GM19240 (cell line): ENCODE data around the gene NTRK3.

Source experiments
- DNase-seq: peaks from one replicate; pipeline ENCODE4 v3.0.0; 2011; ENCODE audit warnings: low spot score; ENCODE audit not compliant: insufficient read length

The NTRK3 gene

GRCh38 chr15:88231909-88232644, 24.5 kb downstream of the NTRK3 start:
- no peak for DNase-seq

DNA sequence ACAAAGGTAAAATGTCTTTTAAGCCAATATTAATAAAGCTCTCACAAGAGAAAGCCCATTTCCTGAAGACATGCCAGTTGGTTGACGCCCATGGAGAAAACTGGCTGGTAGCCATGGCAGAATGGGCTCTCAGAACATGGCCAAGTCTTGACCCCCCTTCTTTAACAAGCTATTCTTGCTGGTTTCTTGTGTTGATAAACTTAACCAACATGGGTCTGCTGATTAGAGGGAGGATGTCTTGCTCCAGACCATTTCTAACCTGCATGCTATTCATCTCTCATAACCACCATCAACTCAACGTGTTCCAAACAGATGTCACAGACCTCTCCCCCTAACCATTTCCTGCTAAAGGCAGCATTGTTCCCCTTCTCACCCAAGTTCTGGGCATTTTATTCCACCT, 25.7 kb downstream of the NTRK3 start:
- DNase-seq = no peak

- DNase-seq = no peak
These were observed 31.1 kb downstream of the NTRK3 start for GRCh38 chr15:88225461-88225860.

DNA sequence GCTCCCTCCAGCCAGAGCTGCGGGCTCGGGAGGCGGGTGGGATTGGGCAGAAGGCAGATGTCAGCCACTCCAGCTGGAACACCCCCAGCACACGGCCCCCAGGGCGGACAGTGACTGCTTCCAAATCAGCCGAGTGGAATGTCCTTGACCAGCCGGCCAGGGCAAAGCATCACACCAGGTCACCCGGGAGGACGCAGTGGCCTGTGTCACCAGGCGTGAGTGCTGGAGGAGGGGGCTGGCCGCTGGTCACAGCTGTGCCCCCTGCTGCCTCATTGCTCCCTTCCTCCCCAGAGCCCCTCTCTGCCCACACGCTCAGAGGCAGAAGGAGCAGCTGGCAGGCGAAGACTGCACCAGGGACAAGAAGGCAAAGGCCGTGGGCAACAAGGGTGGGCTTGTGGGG, 33.5 kb downstream of the NTRK3 start:
- DNase-seq = no peak

DNA sequence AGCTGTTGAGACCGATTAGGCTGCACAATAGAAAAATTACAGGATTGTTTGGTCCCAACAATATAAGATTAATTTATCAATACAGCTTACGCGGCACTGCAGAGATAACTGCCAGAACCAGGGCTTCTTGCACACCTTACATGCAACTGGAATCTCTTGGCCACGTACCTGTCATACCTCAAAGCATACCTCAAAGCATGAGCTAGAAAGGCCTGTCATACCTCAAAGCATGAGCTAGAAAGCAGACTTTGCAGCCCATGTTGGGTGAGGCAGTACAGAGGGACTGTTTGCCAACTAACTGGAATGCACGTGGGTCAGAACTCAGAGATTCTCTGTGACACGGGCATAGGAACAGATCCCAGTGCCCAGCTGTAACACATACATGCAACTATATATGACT, 34.7 kb downstream of the NTRK3 start:
- DNase-seq = no peak

- DNase-seq = no peak
These were observed 35.9 kb downstream of the NTRK3 start for GRCh38 chr15:88220443-88221335.

GRCh38 chr15:88219623-88220022, 36.9 kb downstream of the NTRK3 start:
- DNase-seq = no peak

GRCh38 chr15:88218557-88219221, 37.9 kb downstream of the NTRK3 start:
- DNase-seq = no peak

DNA sequence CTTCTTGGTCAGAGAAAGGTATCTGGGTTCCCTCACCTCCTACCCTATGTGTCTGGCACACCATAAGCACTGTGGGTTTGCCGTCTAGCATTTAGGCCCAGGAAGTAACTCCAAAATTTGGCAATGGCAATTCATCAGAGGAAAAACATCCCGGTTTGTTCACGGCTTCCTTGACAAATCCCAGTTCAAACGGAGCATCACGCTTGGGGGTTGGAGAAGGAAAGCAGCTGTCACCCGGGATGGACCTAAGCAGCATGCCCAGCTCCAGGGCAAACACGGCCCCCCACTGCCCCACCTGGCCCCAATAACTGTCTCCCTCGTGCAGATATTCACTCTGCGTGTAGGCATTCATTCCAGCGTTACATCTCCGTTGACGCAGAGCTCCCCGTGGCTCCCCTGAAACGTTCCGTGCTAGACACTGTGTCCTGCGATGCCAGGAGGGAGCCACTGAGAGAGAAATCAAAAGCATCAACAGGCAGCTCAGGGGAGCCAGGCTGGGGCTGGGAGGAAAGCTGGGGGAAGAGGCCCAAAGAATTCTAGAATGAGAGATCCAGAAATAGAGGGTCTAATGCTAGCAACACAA, 41.4 kb downstream of the NTRK3 start:
- no peak for DNase-seq

DNA sequence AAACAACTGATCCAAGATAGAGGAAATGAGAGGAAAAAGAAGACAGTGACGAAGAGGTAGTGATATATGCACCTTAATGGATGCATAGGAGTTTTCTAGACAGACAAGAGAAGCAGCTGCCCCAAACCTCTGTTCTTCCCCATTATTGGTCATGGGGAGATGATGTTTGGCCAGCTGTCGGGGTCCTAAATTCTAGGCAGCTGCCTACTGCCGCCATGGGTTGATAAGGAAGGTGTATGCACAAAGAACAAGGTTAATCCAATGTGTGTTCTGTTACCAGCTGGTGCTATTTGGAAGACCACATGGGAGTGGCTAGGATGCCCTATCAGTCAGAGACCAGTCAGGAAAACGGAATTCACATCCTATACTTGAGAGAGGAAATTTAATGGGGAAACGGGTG, 47.4 kb downstream of the NTRK3 start:
- DNase-seq = no peak

DNA sequence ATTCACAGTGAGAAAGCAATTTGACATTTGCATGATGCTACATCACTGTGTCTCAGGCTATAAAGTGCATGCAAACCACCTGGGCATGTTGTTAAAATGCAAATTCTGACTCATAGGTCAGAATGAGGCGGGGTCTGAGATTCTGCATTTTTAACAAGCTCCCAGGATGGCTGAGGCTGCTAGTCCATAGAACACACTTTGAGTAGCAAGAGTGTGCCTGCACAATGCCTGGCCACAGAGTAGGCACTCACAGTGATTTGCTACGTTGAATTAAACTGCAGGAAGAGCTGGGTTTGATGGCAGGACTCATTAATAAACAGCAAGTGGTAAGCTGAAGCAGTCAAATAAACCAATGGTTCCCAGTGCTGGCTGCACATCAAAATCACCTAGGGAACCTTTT, 48.1 kb downstream of the NTRK3 start:
- no peak for DNase-seq

GRCh38 chr15:88207565-88207964, 49.0 kb downstream of the NTRK3 start:
- DNase-seq = no peak

GRCh38 chr15:88204584-88204983, 52.0 kb downstream of the NTRK3 start:
- DNase-seq = no peak

DNA sequence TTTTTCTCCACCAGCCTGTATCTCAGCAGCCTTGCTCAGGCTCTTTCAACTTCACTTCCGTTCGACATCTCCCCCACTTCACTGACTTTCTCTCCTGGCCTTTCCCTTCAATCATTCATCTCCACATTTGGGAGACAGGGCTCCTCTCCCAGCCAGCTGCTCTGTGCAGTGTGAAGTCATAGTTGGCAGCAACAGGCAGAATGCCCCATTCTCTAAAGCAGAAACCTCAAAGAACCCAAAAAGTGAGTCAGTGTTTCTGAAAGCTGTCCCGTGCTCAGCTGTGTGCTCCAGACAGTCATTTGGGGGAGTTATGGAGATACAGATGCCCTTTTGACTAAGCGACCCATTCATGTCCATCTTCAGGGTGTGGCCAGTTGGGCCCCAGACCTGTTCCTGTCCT, 54.3 kb downstream of the NTRK3 start:
- DNase-seq = no peak

- no peak for DNase-seq
These were observed 55.3 kb downstream of the NTRK3 start for GRCh38 chr15:88201207-88201606.

DNA sequence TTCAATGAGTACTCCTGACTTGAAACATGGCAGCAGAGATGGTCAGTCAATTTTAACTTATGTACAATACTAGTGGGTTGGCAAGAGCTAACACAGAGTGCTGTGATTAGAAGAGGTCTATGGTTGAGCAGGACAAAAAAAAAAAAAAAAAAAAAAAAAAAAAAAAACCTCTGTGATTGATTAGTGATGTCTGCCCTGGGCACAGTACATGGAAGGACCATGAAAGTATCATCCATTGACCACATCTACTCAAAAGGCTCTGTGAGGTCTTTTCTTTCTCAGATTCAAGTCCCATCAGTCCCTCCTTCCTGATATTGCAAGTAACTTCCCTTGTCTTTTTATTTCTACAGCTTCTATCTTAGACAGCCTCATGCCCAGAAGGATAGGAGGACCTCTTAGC, 59.6 kb downstream of the NTRK3 start:
- DNase-seq = no peak

DNA sequence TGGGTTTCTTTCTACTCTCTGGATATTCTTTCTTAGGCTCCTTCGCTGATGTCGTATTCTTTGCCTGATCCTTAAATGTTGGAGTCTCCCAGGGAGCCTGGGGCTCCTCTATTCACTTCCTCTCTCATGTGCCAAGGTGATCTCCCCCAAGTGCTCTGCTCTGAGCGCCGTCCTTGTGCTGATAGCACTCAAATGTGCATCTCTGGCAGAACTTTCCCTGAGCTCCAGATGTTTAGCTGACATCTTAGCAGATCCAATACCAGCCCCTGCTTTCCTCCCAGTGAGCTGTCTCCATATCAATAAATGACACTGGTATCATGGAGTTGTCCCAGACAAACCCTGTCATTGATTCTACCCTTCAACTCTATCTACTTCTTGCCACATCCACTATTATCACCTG, 62.4 kb downstream of the NTRK3 start:
- DNase-seq = no peak

GRCh38 chr15:88193415-88193814, 63.1 kb downstream of the NTRK3 start:
- no peak for DNase-seq

- DNase-seq = no peak
These were observed 64.8 kb downstream of the NTRK3 start for GRCh38 chr15:88191812-88192165.

GRCh38 chr15:88190232-88190631, 66.3 kb downstream of the NTRK3 start:
- DNase-seq = no peak

DNA sequence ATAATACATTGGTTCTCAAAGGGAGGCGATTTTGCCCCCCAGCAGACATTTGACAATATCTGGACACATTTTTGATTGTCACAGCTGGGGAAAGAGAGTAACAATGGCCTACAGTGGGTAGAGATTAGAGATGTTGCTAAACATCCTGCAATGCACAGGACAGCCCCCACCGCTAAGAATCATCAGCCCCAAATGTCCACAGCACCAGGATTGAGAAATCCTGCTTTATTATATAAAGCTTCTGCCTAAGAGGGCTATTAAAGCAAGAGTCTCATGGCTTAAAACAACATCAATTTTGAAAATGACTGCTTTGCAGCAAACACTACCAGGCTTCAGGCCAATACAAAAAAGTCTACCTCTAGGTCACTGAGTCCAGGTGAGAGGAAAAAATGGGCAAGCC, 68.2 kb downstream of the NTRK3 start:
- no peak for DNase-seq

GRCh38 chr15:88187195-88187594, 69.3 kb downstream of the NTRK3 start:
- no peak for DNase-seq
